Keratinocyte (primary cell): ENCODE results near the gene SCNN1G. TPM values are rescaled to one million over a fixed set of nuclear protein-coding genes. Genes with fewer than 3 reads are reported as not detected.

Experiments
- DNase-seq: peaks from one replicate; pipeline ENCODE4 v3.0.0-alpha.2; 2011; ENCODE audit warnings: low read depth, missing footprints, low spot score
- FAIRE-seq: peaks from 2 replicates; lab custom pipeline; 2011; peaks lifted over from hg19 to GRCh38; lab: Jason Lieb, UNC
- H2AFZ ChIP-seq: 2 replicates; pipeline ENCODE4 v1.6.0; 2012; ENCODE audit warnings: low read length, control low read depth, inconsistent platforms; ENCODE audit not compliant: control insufficient read depth
- H3K27ac ChIP-seq: 2 replicates; pipeline ENCODE4 v1.5.1; 2011; ENCODE audit warnings: low read length; ENCODE audit not compliant: control insufficient read depth, insufficient read depth
- H3K27me3 ChIP-seq: 3 replicates; pipeline ENCODE4 v1.6.0; 2011; ENCODE audit warnings: low read length; ENCODE audit not compliant: control insufficient read depth, insufficient read depth; ENCODE audit errors: extremely low read depth
- H3K36me3 ChIP-seq, 2 experiments: 2 replicates in 1 of 2; 3 replicates in 1 of 2; pipeline ENCODE4 v1.5.1; 2011; ENCODE audit warnings: low read length in 2 of 2, mild to moderate bottlenecking in 1 of 2; ENCODE audit not compliant: control insufficient read depth in 2 of 2, insufficient read depth in 2 of 2; ENCODE audit errors: extremely low read depth in 1 of 2
- H3K4me1 ChIP-seq: 3 replicates; pipeline ENCODE4 v1.5.1; 2011; ENCODE audit warnings: low read length; ENCODE audit not compliant: control insufficient read depth, insufficient read depth; ENCODE audit errors: extremely low read depth
- H3K4me2 ChIP-seq: 3 replicates; pipeline ENCODE4 v1.6.0; 2011; ENCODE audit warnings: low read depth, low read length; ENCODE audit not compliant: control insufficient read depth, insufficient read depth; ENCODE audit errors: extremely low read depth
- H3K4me3 ChIP-seq, 3 experiments: fragments of 200-600 bp in 1 of 3; sonication (generic) in 1 of 3; 2 replicates in 2 of 3; 3 replicates in 1 of 3; pipeline ENCODE4 v1.5.1; 2011 to 2016; ENCODE audit warnings: low read length in 3 of 3, mild to moderate bottlenecking in 3 of 3, control low read depth in 2 of 3, inconsistent platforms in 1 of 3, low read depth in 1 of 3, mixed read lengths in 1 of 3, mixed run types in 1 of 3, moderate library complexity in 1 of 3; ENCODE audit not compliant: control insufficient read depth in 2 of 3, insufficient read depth in 2 of 3; ENCODE audit errors: extremely low read depth in 1 of 3
- H3K79me2 ChIP-seq: 2 replicates; pipeline ENCODE4 v1.6.0; 2012; ENCODE audit warnings: low read length; ENCODE audit not compliant: control insufficient read depth, insufficient read depth
- H3K9ac ChIP-seq: 3 replicates; pipeline ENCODE4 v1.6.0; 2011; ENCODE audit warnings: low read length; ENCODE audit not compliant: control insufficient read depth, insufficient read depth; ENCODE audit errors: extremely low read depth
- H3K9me1 ChIP-seq: 3 replicates; pipeline ENCODE4 v1.6.0; 2011; ENCODE audit warnings: low read length; ENCODE audit not compliant: control insufficient read depth, insufficient read depth; ENCODE audit errors: extremely low read depth
- H3K9me3 ChIP-seq: 2 replicates; pipeline ENCODE4 v1.5.1; 2012; ENCODE audit warnings: low read depth, low read length; ENCODE audit not compliant: control insufficient read depth
- H4K20me1 ChIP-seq: 3 replicates; pipeline ENCODE4 v1.6.0; 2011; ENCODE audit warnings: low read length; ENCODE audit not compliant: control insufficient read depth, insufficient read depth; ENCODE audit errors: extremely low read depth
- CTCF ChIP-seq, 3 experiments: IDR thresholded peaks in 1 of 3; conservative IDR thresholded peaks in 1 of 3; optimal IDR thresholded peaks in 1 of 3; 2 replicates in 2 of 3; 3 replicates in 1 of 3; pipeline versions ENCODE3 to v1.5.1; 2011; ENCODE audit warnings: low read length in 3 of 3, mild to moderate bottlenecking in 3 of 3, moderate library complexity in 2 of 3, control low read depth in 1 of 3, inconsistent platforms in 1 of 3; ENCODE audit not compliant: insufficient read depth in 2 of 3; ENCODE audit errors: extremely low read depth in 1 of 3
- EZH2 ChIP-seq: IDR thresholded peaks from one replicate; pipeline ENCODE4 v1.6.1; 2012; ENCODE audit warnings: inconsistent platforms, mild to moderate bottlenecking, low read length, moderate library complexity
- dilution Hi-C: fragments of 300-500 bp; cut with MboI; formaldehyde crosslinking; loops from one replicate; pipeline ENCODE4 v1.7.0; 2020; ENCODE audit warnings: low sequenced_read_pairs; ENCODE audit not compliant: extremely low pct_ligation_motif_present
- polyA plus RNA-seq, 5 experiments: library from polyadenylated mRNA; depleted of rRNA in 3 of 5; stranded (reverse) in 3 of 5; stranded (forward) in 1 of 5; unstranded in 1 of 5; fragments of >200 nt; gene quantifications; 1 replicate in 1 of 5; 2 replicates in 3 of 5; 3 replicates in 1 of 5; pipeline versions ENCODE4 v1.2.1 to v1.2.3, GENCODE V29; 2011 to 2012; ENCODE audit warnings: missing spikeins in 2 of 5, low read depth in 1 of 5, low replicate concordance in 1 of 5

The SCNN1G gene
- polyA plus RNA-seq, 1 donor (not counting 4 experiments of a cell fraction or from before 2014, with no cell fraction given): 0.25 TPM

DNA sequence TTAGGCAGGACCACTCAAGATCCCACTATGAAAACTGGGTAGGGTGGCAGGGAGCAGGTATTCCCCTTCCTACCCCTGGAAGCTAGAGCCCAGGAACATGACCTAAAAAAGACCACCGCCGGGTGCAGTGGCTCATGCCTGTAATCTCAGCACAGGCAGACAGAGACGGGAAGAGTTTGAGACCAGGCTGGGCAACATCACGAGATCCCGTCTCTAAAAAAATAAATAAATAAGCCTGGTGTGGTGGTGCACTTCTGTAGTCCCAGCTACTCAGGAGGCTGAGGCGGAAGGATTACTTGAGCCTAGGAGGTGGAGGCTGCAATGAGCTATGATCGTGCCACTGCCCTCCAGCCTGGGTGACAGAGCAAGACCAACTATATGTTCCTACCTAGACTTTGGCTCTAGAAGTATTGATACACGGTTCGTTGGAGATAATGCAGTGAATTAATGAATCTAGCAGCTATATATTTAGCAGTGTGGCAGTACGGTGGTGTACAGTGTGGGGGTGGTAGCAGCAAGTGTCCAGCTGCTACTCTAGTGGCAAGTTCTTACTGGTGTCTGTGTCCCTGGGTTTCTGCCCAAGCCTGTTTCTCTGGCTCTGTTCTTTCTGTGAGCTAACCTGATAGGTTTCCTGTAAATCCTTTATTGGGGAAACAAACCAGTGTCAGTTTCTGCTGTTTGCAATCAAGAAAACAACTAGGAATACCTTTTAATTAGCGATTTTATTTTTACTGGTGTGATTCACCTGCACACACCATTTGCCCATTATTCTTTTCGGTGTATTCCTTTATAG, 30.0 kb upstream of the SCNN1G start:
- TF ChIP-seq CTCF (optimal IDR thresholded peaks at IDR 0.05 in 1 of 3, IDR thresholded peaks at IDR 0.05 in 1 of 3, conservative IDR thresholded peaks at IDR 0.05 in 1 of 3; ENCODE audit: extremely low read depth in 1 of 3, insufficient read depth in 2 of 3, low read length in 3 of 3) (no peak), EZH2 (no peak)
- Histone ChIP-seq H3K4me1 (peaks cover 10% of the 10 kb centered on the region), H3K79me2 (peaks cover 10% of the 10 kb centered on the region), H2AFZ (no peak overlapping the region), H3K4me2 (peak overlapping the region; percentile 2), H3K9me1 (no peaks in the 10 kb centered on the region), H3K27me3 (no peaks in the 10 kb centered on the region), H3K9ac (no peak overlapping the region), H4K20me1 (no peaks in the 10 kb centered on the region), H3K4me3 (no peak overlapping the region), H3K9me3 (no peaks in the 10 kb centered on the region), H3K27ac (no peak overlapping the region), H3K36me3 (no peaks in the 10 kb centered on the region)
- DNase-seq (no peak), FAIRE-seq (no peak)
- dilution Hi-C loops: loop anchor here (25.0 kb wide), 1 partner anchor 235 kb away; no protein-coding TSS in a partner anchor

- no peak for FAIRE-seq
- peak in 1 of 3 experiments; percentile 65 for TF ChIP-seq CTCF (optimal IDR thresholded peaks at IDR 0.05 in 1 of 3, IDR thresholded peaks at IDR 0.05 in 1 of 3, conservative IDR thresholded peaks at IDR 0.05 in 1 of 3; ENCODE audit: extremely low read depth in 1 of 3, insufficient read depth in 2 of 3, low read length in 3 of 3)
- no peak for TF ChIP-seq EZH2
These were observed 27.0 kb upstream of the SCNN1G start for GRCh38 chr16:23155445-23156049.

More at GRCh38 chr16:23155445-23156049, 27.0 kb upstream of the SCNN1G start:
- no peak overlapping the region for H2AFZ ChIP-seq
- H3K27me3 ChIP-seq: no peaks in the 10 kb centered on the region
- no peak overlapping the region for H3K27ac ChIP-seq
- no peaks in the 10 kb centered on the region for H3K9me3 ChIP-seq
- no peaks in the 10 kb centered on the region for H3K9me1 ChIP-seq
- peaks cover 6% of the 10 kb centered on the region for H3K4me1 ChIP-seq
- no peak overlapping the region for H3K9ac ChIP-seq
- dilution Hi-C loops: loop anchor here (25.0 kb wide), 1 partner anchor 232 kb away; no protein-coding TSS in a partner anchor
- no peaks in the 10 kb centered on the region for H4K20me1 ChIP-seq
- H3K79me2 ChIP-seq: no peaks in the 10 kb centered on the region
- H3K4me3 ChIP-seq: no peak overlapping the region
- H3K4me2 ChIP-seq: no peak overlapping the region
- no peaks in the 10 kb centered on the region for H3K36me3 ChIP-seq
- DNase-seq: no peak
